Activated CD8-positive, alpha-beta T cell treated with anti-CD3 and anti-CD28 coated beads for 36 hours (primary cell): ENCODE results near the gene MARK1. TPM values are rescaled to one million over a fixed set of nuclear protein-coding genes. Genes with fewer than 3 reads are reported as not detected.

Source experiments
- ATAC-seq: fragments of 200-7000 bp; cut with Tn5 transposase; one replicate; pipeline ENCODE4 v1.10.0; 2021; ENCODE audit warnings: mild to moderate bottlenecking, moderate library complexity
- CTCF ChIA-PET: fragments of 350-600 bp; sonication (Branson Sonifier 250); formaldehyde crosslinking; loops from one replicate; lab custom pipeline; 2021; ENCODE audit warnings: antibody characterized with exemption; lab: Charles Lee
- POLR2A ChIA-PET: fragments of 350-600 bp; sonication (Branson Sonifier 250); formaldehyde crosslinking; loops from one replicate; lab custom pipeline; 2021; ENCODE audit warnings: antibody characterized with exemption; lab: Charles Lee
- DNase-seq: peaks from one replicate; pipeline ENCODE4 v3.0.0-alpha.2; 2020
- H3K27ac Mint-ChIP-seq: one replicate; pipeline ENCODE4 v1.8.0; 2021; ENCODE audit warnings: mild to moderate bottlenecking, mixed read lengths
- H3K27me3 Mint-ChIP-seq: one replicate; pipeline ENCODE4 v1.8.0; 2021; ENCODE audit warnings: mixed read lengths
- H3K36me3 Mint-ChIP-seq: one replicate; pipeline ENCODE4 v1.8.0; 2021; ENCODE audit warnings: low read depth, mixed read lengths
- H3K4me1 Mint-ChIP-seq: one replicate; pipeline ENCODE4 v1.8.0; 2021; ENCODE audit warnings: low read depth, mixed read lengths
- H3K4me3 Mint-ChIP-seq: one replicate; pipeline ENCODE4 v1.8.0; 2021; ENCODE audit warnings: mild to moderate bottlenecking, moderate library complexity, mixed read lengths
- H3K9me3 Mint-ChIP-seq: one replicate; pipeline ENCODE4 v1.8.0; 2021; ENCODE audit warnings: mixed read lengths
- CTCF ChIP-seq: fragments of 200-600 bp; IDR thresholded peaks from one replicate; pipeline ENCODE4 v1.8.0; 2022; ENCODE audit warnings: antibody characterized with exemption, mild to moderate bottlenecking
- intact Hi-C: fragments of 100-400 bp; cut with micrococcal nuclease; formaldehyde crosslinking; loops from one replicate; pipeline ENCODE4 v1.10.0; 2022
- total RNA-seq, 2 experiments: library from RNA; stranded (reverse); gene quantifications; one replicate each; pipeline ENCODE4 v1.2.3, GENCODE V29; 2021

Gene MARK1
- total RNA-seq, 2 experiments from 2014 or later = not detected

GRCh38 chr1:220563564-220563963 is 35.6 kb downstream of the MARK1 start:
- no peak for DNase-seq
- H3K9me3 Mint-ChIP-seq = no peaks in the 10 kb centered on the region
- H3K36me3 Mint-ChIP-seq = no peaks in the 10 kb centered on the region
- no peaks in the 10 kb centered on the region for H3K4me1 Mint-ChIP-seq
- no peaks in the 10 kb centered on the region for H3K27me3 Mint-ChIP-seq
- no peak overlapping the region for H3K4me3 Mint-ChIP-seq
- TF ChIP-seq CTCF = no peak
- intact Hi-C loops = no loop called here
- no peak for ATAC-seq
- ChIA-PET CTCF (no interaction called here), POLR2A (no interaction called here)
- H3K27ac Mint-ChIP-seq = no peak overlapping the region

- TF ChIP-seq CTCF = no peak
- Mint-ChIP-seq H3K27ac (no peak overlapping the region), H3K9me3 (no peaks in the 10 kb centered on the region), H3K27me3 (no peaks in the 10 kb centered on the region), H3K36me3 (no peaks in the 10 kb centered on the region), H3K4me3 (no peak overlapping the region), H3K4me1 (no peaks in the 10 kb centered on the region)
- DNase-seq = no peak
- ChIA-PET CTCF (no interaction called here), POLR2A (no interaction called here)
- ATAC-seq = no peak
- intact Hi-C loops = no loop called here
Measured at GRCh38 chr1:220564216-220564615, 36.3 kb downstream of the MARK1 start.

GRCh38 chr1:220565670-220566069 is 37.7 kb downstream of the MARK1 start:
- no peak for TF ChIP-seq CTCF
- no peak for ATAC-seq
- H3K36me3 Mint-ChIP-seq = no peaks in the 10 kb centered on the region
- no peak for DNase-seq
- intact Hi-C loops = no loop called here
- no peaks in the 10 kb centered on the region for H3K4me1 Mint-ChIP-seq
- POLR2A ChIA-PET = no interaction called here
- H3K4me3 Mint-ChIP-seq = no peak overlapping the region
- CTCF ChIA-PET = no interaction called here
- no peaks in the 10 kb centered on the region for H3K27me3 Mint-ChIP-seq
- H3K27ac Mint-ChIP-seq = no peak overlapping the region
- no peaks in the 10 kb centered on the region for H3K9me3 Mint-ChIP-seq

GRCh38 chr1:220566869-220567268 is 38.9 kb downstream of the MARK1 start:
- Mint-ChIP-seq H3K27ac (no peak overlapping the region), H3K4me1 (no peaks in the 10 kb centered on the region), H3K36me3 (no peaks in the 10 kb centered on the region), H3K27me3 (peaks cover 3% of the 10 kb centered on the region), H3K9me3 (no peaks in the 10 kb centered on the region), H3K4me3 (no peak overlapping the region)
- ChIA-PET POLR2A (no interaction called here), CTCF (no interaction called here)
- ATAC-seq (no peak), DNase-seq (no peak)
- intact Hi-C loops = no loop called here
- TF ChIP-seq CTCF = no peak

GRCh38 chr1:220572416-220572815 is 44.5 kb downstream of the MARK1 start:
- no peak for DNase-seq
- ATAC-seq = no peak
- TF ChIP-seq CTCF = no peak
- H3K4me1 Mint-ChIP-seq = no peaks in the 10 kb centered on the region
- POLR2A ChIA-PET = no interaction called here
- intact Hi-C loops = no loop called here
- H3K4me3 Mint-ChIP-seq = no peak overlapping the region
- peaks cover 1% of the 10 kb centered on the region for H3K36me3 Mint-ChIP-seq
- H3K9me3 Mint-ChIP-seq = peaks cover 12% of the 10 kb centered on the region
- CTCF ChIA-PET = no interaction called here
- H3K27ac Mint-ChIP-seq = no peak overlapping the region
- peaks cover 4% of the 10 kb centered on the region for H3K27me3 Mint-ChIP-seq
